Measurements from ENCODE around the gene RBM6.
"Not testable (repeated sequence)": the region's sequence is repeated elsewhere in the genome, so short reads cannot be mapped to it uniquely, and the experiment has no call there.

RBM6 gene

DNA sequence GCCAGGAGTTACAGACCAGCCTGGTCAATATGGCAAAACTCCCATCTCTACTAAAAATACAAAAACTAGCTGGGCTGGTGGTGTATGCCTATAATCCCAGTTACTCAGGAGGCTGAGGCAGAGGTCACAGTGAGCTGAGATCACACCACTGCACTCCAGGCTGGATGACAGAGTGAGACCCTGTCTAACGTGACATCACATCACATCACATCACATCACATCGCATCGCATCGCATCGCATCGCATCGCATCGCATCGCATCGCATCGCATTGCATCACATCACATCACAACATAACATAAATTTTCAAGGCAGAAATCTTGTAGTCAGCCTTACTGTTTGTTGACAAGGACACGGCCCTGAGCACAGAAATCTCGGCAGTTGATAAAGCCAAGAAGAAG is 44.4 kb downstream of the RBM6 start:
- no peak for DNase-seq

DNA sequence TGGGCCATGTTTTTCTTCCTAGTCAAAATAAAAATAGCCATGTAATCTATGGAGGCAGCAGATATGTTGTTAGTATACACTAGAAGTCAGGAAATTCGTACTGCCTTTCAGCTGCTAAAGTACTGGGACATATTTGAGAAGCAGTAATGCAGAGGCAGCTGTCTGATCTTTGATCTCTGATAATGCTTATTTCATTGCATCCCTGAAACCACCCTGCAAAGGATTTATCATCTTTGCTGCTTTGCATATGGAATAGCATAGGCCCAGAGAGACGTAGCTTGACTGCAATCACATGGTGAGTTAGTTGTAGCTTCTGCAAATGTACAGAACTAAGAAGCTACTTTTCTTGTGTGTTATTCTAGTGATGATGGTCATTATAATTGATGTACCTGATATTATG is 52.4 kb downstream of the RBM6 start:
- DNase-seq, result no peak

DNA sequence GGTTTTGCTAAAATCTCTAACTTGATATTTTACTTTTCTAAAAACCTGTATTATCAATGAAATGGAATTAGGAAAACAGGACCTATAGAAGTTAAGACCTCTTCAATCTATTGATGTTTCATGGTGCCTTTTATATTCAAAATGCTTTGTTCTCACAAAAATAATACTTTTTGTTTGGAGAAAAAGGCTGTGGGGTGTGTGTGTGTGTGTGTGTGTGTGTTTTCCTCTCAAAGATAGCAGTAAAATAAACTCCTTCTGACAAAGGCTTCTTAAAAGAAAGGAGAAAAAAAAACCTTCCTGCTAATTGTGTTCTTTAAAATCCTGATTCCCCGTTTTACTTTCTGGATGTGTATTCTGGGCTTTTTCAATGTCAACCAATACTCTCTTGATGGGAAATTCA is 54.5 kb downstream of the RBM6 start:
- no peak for DNase-seq

DNA sequence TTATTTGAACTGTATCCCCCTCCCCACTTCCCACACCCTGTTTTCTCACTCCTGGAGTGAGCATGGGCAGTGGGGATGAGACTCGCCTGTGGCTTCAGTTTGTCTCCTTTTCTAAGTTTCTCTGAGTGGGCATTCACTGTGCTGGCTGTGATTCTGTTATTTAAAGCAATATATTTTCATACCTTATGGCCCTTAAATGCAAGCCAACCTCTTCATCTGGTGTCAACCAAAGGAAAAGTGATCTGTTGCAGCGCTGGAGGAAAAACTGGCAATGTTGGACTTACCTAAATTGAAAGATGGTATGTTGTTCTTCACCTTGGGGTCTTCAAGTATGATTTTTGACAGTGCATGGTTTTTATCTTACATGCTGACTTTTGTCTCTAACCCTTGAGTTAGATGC is 56.1 kb downstream of the RBM6 start:
- DNase-seq, result no peak

DNA sequence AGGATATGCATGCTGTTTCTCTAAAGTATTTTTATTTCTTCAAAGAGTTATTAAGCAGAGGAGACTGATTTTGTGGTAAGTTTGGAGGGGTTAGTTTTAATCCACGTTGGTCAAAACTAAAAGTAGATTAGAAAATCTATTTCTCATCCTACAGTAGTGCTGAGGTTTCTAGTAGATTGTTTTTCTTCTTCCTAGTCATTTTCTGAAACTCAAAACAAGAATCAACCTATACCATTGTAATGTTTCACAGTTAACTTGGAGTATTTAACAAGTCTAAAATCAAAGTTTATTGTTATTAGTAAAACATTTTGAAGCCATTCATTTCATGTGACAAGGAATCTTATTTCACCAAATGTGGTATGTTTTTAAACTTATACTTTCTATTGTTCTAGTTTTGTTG is 57.9 kb downstream of the RBM6 start:
- DNase-seq, result no peak

DNA sequence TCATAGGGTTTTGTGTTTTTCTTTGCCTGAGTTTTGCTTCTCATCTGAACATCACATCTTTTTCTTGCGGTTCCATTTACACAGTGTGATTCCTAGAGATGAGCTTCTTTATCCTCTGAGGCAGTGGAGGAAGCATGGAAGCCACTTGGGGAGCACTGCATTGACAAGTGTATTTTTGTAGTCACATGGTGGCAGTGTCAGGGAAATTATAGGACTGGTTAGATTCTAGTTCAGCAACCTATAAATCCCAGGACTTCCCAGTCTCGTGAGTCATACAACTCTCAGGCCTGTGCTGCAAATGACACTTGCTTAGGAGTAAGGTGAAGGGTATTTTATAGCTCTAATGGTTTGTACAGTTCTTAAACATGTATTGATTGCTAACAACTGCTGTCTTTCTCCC is 58.4 kb downstream of the RBM6 start:
- DNase-seq, result no peak

DNA sequence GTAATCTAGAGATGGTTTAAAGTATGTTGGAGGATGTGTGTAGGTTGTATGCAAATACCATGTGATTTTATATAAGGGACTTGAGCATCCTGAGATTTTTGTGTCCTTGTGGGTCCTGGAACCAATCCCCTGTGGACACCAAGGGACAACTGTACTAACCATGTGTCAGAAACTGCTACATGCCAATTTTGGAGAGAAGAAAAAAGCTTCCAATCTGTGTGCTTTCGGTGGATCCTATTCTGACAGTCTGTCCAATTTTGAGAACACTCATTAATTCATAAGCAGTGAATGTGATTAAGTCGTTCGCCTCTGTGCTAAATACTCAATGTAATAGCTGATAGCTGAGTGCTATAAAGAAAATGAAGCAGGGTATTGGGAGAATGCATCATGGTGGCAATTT is 61.6 kb downstream of the RBM6 start:
- no peak for DNase-seq

DNA sequence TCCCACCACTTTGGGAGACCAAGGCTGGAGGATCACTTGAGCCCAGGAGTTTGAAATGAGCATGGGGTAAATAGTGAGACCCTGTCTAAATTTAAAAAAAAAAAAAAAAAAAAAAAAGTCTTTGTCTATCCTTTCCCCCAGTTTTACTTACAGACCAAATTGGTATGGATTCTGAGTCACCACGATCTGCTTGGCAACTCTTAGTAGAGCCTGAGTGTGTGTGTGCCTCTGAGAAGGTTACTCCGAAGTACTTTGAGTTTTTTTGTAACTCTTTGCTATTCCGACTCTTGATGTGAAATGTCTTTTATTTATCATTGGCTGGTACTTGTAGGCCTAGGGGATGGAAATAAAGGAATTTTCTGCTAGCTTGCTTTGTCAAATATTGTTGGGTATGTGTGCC is 63.3 kb downstream of the RBM6 start:
- no peak for DNase-seq

DNA sequence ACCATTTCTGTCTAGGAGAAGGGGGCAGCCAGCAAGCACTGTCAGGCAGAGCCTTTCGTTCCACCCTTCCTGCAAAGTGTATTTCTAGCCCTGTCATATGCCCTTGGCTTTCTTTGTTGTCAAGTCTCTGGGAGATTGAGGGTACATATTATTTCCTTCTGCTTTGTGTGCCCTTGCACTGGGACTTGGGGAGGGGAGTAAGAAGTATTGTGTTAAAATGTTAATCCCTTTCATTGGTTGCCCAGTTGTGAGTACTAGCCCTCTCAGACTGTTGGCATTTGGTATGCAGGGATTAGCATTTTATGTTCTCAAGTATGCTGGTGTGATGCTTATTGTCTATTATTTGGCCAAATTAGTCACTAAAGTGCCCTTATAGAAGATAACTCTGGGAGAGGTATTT is 63.9 kb downstream of the RBM6 start:
- no peak for DNase-seq

DNA sequence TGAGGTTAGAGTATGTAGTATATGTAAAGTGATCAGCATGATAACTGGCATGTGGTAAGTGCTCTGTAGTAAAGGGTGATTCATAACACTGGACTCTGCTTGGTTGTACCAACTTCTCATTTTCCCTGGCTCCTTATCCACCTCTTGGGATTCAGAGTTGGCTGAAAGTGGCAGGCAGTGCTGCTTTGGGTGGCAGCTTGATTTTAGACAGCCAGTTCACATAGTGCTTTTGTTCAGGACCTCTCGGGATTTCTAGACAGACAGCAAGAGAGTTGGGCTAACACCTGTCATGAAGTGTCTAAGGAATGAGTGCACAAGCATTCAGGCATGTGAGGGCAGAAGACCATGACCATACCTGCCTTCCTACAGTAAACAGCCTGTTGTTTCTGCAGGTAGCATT is 69.0 kb downstream of the RBM6 start:
- no peak for DNase-seq

DNA sequence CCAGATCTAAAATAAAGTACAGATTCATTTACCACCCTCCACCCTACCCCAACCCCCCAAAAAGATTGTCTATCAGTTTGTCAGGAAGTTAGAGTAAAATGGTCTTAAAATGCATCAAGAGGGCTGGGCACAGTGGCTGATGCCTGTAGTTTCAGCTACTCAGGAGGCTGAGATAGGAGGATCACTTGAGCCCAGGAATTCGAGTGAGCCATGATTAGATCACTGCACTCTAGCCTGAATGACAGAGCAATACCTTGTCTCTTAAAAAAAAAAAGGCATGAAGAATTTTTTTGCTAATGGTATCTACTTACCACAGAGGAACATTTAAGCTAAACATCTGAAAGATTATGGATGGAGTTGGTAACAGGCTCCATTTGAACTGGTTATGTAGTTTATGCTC is 71.0 kb downstream of the RBM6 start:
- no peak for DNase-seq

DNA sequence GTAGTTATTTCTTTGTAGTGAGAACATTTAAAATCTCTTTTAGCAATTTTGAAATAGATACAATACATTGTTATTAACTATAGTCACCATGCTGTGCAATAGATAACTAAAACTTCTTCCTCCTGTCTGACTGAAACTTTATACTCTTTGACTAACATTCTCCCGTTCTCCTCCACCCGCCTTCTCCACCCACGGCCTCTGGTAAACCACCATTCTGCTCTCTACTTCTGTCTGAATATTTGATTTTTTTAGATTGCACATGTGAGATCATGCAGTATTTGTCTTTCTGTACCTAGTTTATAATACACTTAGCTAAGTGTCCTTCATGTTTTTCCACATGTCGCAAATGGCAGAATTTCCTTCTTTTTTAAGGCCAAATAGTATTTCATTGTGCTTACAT is 76.0 kb downstream of the RBM6 start:
- no peak for DNase-seq

DNA sequence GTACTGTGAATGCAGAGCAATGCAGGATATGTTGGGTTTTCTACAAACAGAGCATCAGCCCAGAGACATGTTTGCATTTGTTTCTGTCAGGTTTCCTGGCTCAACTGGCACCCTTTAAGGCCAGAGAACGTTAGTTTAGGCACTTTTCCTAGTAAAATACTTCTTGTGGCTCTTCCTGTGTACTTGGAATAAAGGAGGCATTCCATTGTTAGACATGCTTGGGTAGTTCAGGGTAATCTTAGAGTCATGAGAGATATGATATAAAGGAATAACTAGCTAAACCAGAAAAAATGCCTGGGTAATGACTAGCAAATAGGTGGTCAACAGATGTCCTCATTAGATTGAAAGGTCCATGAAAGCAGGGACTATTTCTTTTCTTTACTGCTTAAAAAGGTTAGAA is 88.4 kb downstream of the RBM6 start:
- no peak for DNase-seq

DNA sequence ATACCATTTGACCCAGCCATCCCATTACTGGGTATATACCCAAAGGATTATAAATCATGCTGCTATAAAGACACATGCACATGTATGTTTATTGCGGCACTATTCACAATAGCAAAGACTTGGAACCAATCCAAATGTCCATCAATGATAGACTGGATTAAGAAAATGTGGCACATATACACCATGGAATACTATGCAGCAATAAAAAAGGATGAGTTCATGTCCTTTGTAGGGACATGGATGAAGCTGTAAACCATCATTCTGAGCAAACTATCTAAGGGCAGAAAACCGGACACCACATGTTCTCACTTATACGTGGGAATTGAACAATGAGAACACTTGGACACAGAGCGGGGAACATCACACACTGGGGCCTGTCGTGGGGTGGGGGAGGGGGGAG is 91.3 kb downstream of the RBM6 start:
- DNase-seq, result not testable (repeated sequence)

DNA sequence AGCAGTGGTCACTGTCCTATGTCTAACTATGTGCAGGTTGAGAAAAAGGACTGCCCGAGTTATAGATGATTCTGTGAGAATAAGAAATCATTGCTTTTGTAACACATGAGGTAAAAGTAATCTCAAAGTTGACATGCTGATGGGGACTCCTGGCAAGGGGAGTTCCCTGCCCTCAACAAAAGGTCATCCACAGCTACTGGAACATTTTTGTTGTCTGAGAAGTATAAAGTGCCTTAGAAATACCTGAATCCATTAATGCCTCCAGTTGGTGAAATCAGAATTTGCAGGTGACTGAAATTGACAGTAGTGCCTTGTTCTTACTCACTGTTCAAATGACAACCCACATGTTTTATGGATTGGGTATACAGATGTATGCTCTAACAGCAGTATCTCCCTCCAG is 105.0 kb downstream of the RBM6 start:
- DNase-seq, result no peak

DNA sequence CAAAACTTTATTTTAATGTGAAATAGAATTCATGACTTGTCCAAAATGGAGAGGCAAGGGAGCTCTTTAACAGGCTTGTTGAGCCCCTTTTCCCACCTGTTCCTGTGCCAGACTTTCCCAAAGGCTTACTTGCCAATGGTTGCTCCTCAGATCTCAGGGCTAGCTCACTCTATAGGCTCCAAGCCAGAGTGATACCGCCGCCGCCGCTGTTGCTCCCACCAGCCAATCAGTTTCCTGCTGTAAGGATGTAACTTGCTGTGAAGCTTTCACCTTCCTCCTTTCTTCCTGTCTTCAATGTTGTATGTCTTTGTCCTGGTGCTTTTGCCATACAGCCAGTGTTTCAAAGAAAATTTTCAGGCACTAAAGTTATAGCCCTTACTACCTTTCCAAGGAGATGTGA is 107.5 kb downstream of the RBM6 start:
- DNase-seq, result no peak

DNA sequence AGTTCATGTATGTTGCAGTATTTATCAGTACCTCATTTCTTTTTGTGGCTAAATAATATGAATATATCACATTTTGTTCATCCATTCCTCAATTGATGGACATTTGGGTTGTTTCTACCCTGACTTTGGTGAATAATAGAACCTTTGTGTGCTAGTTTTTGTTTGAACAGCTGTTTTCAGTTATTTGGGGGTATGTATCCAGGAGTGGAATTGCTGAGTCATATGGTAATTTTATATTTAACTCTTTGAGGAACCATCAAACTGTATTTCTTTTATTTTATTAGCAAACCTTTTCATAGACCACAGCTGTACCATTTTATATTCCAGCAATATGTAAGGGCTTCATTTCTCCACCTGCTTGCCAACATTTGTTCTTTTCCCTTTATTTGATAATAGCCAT is 110.4 kb downstream of the RBM6 start:
- no peak for DNase-seq

DNA sequence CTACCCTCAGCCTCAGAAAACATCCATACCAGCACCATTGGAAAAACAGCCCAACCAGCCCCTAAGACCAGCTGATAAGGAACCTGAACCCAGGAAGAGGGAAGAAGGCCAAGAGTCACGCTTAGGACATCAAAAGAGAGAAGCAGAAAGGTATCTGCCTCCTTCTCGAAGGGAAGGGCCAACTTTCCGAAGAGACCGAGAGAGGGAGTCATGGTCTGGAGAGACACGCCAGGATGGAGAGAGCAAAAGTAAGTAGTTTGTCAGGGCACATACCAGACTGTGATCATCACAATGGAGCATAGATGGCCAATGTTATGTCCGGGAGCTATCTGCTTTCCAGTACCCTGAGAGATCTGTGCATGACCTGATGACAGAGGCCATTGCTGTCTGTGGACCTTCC is 117.8 kb downstream of the RBM6 start:
- DNase-seq, result no peak

DNA sequence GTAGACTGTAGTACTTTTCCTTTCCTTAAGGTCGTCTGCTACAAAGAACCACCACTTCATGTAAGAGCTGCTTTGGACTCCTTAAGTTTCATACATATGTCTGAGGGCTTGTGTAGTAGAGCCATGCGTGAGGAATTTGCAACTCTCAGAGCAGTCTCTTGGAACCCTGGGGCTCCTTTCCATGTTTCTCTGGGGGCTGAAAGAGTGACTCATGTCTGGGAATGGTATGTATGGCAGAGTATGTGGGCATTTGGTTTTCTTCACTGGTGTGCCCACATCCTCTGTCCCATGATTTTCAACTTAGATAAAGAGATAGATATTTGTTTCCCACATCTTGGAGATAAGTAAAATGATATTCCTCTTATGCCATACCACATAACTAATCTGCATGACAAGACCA is 128.2 kb downstream of the RBM6 start:
- DNase-seq, result no peak

DNA sequence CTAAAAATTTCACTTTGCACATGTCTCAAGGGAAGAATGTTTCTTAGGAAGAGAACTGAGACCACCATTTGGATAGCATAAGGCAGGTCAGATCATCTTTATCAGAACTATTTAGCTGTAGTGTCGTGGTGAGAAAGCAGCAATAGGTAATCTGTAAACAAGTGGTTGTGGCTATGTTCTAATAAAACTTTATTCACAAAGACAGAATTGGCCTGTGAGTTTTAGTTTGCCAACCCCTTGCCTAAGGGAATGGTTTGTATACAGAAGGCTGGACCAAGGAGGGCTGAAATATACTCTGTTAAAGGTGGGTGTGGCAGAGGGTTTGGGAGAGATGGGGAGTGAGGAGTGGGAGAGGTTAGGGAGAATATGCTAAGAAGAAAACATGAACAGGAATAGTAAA is 138.1 kb downstream of the RBM6 start:
- no peak for DNase-seq

DNA sequence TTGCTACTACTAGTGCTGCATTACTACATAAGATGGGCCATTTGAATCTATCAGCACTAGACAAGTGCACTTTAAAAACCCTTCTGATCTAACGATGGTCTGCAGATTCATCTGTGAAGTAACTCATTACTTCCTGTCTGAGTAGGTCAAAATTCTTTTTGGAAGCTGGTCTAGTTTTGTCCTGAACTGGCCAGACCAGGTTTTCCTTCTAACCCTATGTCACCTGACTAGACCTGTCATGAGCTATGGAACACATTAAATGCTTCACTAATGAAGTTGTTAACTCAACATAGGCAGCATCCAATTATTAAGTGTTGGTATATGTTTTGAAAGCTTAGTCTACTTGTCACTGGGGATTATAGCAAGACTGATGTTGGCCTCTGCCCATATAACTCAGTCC is 138.7 kb downstream of the RBM6 start:
- DNase-seq, result no peak

DNA sequence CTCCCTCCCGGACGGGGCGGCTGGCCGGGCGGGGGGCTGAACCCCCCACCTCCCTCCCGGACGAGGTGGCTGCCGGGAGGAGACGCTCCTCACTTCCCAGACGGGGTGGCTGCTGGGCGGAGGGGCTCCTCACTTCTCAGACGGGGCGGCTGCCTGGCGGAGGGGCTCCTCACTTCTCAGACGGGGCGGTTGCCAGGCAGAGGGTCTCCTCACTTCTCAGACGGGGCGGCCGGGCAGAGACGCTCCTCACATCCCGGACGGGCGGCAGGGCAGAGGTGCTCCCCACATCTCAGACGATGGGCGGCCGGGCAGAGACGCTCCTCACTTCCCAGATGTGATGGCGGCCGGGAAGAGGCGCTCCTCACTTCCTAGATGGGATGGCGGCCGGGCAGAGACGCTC is 145.0 kb downstream of the RBM6 start:
- DNase-seq, result not testable (repeated sequence)

DNA sequence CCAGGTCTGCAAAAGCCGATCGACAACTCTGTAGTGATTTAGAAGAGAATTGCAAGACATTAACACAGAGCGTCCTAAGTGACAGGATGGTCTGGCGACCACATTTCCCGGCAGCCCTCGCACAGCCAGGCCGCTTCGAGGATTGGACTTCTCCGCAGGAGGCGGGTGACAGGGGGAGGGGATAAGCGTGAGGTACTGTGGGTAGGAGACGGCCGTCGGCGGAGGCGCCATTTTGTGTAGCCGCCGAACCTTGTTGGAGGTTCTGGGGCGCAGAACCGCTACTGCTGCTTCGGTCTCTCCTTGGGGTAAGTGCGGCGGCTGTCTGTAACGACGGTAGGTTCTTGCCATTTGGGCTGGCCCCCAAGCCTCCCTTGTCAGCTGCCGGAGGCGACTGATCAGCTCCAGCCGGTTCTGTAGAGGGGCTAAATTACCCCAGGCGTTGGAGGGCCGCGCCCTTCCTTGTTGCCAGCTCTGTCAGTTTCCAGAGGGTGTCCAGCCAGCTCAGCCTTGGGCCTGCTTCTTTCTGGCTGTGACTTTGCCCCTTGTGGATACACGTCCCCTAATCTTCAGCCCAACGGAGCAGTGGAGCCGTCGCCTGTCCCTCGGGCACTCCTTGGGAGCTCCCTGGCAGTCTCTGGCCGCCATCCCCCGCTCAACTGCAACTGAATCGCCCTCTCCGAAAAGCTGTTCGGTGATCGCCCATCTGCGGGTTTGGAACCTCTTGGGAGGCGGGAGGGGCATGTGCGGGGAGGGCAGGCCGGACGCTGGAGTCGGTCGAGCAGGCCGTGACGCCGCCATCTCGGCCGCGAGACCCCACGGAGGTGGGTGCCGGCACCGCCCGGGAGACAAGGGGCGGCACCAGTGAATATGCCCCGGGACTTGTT is 149.0 kb downstream of the RBM6 start, which contains the start of gene RBM5:
Gene RBM5, plus strand, starts transcription at position 195 of the 884 bp plus-strand sequence. CDS start 1,516 bp downstream, outside the sequence.
- peak; percentile 77 to 88 (median 82) for DNase-seq

DNA sequence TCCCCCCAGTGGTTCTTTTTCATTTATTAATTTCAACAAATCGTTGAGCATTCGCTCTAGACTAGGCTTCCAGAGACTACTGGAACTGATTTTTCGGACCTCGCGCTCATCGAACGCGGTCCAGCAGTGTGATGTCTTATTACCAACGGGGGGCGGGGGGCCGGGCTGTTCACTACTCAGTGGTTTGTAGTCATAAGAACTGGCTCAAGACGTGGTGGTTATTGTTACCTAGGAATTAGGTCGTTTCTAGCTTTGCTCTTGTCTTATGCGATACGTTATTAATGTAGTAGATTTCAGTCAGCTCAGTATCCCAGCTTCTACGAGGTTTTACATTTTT is 149.6 kb downstream of the RBM6 start:
- DNase-seq, result no peak

DNA sequence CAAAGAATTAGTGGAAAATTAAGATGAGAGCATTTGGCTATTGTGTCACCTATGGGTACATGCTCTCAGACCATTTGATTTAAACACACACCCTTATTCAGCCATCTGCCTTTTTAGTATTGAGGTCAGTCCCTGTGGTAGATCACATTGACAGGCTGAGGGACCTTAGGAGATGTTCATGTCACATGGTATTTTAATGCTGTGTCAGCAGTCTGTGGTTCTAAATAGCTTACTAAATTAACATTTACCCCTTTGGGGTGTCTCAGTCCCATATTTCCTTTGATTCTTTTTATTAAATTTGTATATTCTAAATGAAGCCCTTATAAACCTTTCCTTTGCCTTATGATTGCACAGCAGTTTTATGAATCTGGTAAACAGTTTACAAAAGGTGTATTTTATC is 151.0 kb downstream of the RBM6 start:
- no peak for DNase-seq

Data from activated CD4-positive, CD25-positive, alpha-beta regulatory T cell (primary cell).